Measurements from ENCODE around the gene MYL10.
A peak's percentile ranks its signal among the peaks of the same experiment; 100 is the strongest.

The MYL10 gene

GRCh38 chr7:101595766-101596537, 33.1 kb downstream of the MYL10 start:
- DNase-seq = no peak

DNA sequence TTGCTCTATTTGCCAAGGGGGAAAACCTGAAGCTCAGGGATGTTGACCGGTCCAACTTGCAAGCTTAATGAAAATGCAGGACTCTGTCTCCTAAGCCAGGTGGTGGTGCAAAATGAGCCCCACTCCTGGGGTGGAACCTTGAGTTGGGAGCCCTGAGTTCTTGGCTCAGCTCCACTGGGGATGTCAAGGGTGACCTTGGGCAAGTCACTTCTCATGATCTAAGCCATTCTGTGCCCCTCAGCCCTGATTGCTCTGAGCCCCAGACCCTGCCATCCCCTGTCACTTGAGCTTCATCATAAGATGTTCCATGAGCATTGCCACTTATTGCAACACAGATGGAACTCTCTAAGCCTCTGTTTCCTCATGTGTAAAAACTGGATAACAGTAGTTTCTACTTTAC, 33.9 kb downstream of the MYL10 start:
- DNase-seq = no peak

- DNase-seq = no peak
Measured at GRCh38 chr7:101594790-101595189, 34.3 kb downstream of the MYL10 start.

GRCh38 chr7:101593556-101593955, 35.5 kb downstream of the MYL10 start:
- no peak for DNase-seq

DNA sequence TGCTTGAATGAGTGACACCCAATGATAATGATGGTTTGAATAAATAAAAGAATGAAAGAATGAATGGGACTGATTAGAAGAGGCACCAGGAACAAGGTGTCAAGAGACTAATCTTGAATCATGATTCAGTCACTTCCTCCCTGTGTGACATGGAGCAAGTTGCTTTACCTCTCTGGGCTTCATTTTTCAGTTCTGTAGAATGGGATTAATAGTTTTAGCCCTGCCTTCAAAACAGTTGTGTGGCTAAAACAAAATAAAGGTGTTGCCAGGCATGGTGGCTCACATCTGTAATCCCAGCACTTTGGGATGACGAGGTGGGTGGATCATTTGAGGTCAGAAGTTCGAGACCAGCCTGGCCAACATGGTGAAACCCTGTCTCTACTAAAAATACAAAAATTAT, 37.6 kb downstream of the MYL10 start:
- DNase-seq = no peak

DNA sequence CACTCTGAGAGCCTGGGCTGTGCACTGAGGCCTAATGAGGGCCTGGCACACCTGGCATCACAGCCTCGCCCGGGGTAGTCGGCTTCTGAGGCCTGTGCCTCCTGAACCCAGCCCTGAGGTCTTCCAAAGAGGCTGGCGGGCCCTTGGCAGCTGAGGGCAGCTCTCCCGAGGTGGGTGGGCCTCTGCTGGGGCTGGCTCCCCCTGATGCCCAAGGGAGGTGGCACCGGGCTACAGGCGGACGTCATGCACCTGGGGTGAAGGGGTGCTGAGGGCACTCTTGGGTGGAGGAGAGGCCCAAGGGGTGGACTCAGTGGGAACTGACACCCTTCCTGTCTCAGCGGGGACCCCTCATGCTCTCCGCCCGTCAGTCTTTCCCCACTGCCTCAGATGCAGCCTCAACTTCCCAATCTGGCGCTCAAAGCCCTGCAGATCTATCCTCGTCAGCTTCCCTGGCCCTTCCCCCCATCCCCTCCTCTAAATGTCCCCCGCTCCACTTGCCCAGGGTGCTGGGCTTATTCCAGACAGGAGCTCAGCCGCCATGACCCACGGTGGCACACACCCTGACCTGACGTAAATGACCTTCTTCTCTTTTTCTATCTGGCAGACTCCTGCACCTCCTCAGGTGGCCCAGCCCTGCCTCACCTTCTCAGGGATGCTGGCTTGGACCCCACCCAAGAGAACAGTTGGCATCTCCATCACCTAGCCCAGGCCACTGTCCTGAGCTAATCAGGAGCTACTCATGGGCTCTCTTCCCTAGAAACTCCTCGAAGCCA, 38.2 kb downstream of the MYL10 start:
- DNase-seq = no peak

DNA sequence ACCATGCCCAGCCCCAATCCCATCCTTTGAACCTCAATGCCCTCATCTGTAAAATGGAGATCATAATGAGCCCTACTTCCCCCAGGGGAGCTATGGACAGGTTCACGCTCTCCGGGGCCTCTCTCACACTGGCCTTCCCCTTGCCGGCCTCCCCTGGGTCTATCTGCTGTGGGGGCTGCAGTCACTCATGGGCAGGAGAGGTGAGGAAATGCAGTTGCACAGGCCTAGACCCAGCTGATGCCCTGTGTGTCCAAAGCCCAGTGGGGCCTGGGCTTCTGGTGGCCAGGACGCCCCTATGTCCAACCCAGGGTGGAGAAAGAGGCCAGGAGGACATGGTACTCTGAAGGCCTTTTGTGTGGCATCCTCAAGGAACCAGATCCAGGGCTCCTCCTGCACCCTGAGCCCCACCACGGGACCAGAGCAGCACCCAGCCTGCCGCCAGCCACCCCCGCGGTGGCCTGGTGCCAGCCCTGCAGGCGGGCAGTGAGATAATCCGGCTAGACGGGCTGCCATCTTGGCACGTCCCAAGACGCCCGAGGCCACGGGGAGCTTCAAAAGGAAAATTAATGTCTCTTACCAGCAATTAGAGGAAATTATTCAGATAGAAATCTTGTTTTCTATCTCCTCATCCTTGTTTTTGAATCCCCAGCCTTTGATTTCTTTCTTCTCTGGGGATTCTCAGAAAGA, 39.0 kb downstream of the MYL10 start:
- no peak for DNase-seq

DNA sequence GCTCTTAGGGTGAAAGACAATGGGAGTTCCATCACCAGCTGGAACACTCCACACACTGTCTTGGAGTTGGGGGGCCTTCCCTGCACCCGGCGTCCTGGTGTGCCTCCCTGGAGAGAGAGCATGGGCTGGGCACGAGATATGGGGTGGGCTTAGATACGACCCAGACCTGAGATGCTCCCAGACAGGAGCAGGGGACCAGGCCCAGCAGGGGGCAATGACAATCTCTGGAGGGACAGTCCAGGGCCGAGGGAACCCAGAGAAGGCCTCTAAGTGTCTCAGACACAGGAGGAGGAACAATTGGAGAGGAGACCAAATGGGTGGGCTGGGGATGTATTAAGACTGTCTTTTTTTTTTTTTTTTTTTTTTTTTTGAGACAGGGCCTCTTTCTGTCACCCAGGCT, 40.0 kb downstream of the MYL10 start:
- DNase-seq = no peak

DNA sequence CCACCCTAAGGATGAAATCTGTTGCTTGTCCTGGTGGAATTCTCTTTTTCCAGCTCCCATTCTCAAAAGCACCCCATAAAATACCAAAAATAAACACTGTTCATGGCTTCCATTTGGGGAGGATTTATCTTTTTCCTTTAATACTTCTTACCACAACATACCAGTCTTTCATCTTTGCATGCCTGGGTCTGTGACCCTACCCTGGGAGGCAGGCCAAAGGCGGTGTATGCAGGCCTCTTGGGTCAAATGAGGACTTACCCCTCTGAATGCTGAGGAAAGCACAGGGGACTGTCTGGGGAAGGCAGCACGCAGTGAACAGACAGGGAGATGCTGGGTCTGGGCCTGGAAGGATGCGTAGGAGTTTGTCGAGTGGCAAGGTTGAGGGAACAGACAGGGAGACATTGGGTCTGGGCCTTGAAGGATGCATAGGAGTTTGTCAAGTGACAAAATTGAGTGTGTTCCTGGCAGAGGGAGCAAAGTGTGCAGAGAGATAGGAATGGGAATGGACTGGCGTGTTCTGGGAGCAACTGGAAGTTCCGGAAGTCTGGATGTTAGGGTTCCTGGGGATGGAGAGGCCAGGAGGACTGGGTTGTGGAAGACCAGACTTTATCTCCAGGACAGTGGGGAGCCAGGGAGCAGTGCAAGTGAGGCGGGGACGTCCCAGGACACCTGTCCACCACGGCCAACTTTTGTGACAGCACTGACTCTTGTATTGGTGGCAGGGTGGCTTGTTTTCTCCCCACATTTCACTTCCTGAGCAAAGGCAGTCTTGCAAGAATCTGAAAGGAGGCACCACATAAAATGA, 40.8 kb downstream of the MYL10 start:
- DNase-seq = no peak

GRCh38 chr7:101586906-101587677, 42.0 kb downstream of the MYL10 start:
- no peak for DNase-seq

- DNase-seq = no peak
Measured at GRCh38 chr7:101586078-101586905, 42.8 kb downstream of the MYL10 start.

DNA sequence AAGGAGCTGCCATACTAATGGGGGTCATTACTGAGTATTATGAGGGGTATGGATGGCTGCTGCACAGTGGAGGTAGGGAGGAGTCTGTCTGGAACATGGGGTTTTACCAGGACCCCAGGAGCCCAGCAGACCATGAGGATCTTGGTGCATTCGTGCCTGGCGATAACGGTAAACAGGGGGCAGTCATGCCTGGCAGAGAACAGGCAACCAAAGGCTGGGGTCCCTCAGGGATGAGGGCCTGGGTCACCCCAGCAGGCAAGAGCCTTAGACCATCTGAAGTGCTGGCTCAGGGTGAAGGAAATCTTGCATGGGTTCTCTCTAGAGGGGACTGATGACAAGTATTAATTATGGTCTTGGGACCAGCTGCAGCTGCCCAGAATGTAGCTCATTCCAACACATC, 46.1 kb downstream of the MYL10 start:
- DNase-seq = no peak

- DNase-seq = no peak
Measured at GRCh38 chr7:101581891-101582290, 47.2 kb downstream of the MYL10 start.

GRCh38 chr7:101580596-101580995, 48.5 kb downstream of the MYL10 start:
- DNase-seq = no peak

DNA sequence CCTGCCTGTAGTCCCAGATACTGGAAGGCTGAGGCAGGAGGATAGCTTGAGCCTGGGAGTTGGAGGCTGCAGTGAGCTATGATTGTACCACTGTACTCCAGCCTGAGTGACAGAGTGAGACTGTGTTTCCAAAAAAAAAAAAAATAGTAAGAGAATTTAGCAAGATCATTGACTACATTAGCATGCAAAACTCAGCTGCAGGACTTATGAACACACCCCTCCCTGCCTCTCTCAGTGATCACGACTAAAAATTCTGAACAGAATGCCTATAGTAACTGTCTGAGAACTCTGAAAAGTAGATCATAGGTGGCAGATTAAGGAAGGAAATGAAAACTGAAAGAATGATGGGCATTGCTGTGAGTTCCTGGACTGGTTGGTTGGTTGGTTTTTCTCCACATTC, 50.5 kb downstream of the MYL10 start:
- DNase-seq = no peak

DNA sequence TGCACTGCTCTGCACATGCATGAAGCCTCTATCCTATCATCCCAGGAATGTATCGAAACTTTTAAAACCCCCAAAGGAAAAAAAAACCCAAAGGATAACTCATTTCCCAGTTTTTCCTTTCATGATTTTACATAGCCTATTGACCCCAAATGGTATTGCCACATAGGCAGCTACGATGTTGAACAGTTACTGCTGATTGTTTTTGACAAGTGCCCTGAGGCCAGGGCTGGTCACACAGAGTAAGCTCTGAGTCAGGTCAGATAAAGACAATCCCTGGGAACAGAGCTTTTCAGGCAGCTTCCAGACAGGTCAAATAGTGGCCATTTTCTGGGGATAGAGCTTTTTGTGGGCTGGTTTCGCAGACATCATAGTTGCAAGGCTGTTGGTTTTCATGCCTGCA, 52.1 kb downstream of the MYL10 start:
- no peak for DNase-seq

DNA sequence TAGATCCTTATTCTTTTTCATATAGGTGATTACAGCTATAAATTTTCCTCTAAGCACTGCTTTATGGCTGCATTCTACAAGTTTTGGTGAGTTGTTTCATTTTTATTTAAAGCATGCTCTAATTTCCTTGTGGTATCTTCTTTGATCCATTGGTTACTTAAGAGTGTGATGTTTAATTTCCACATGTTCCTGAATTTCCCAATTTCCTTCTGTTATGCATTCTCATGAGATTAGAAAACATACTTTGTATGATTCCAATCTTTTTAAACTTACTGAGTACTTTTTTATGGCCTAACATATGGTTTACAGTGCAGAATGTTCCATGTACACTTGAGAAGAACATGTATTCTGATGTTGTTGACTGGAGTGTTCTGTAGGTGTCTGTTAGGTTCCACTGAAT, 53.4 kb downstream of the MYL10 start:
- no peak for DNase-seq

GRCh38 chr7:101575168-101575567, 53.9 kb downstream of the MYL10 start:
- peak; percentile 28 for DNase-seq

- DNase-seq = no peak
Measured at GRCh38 chr7:101572156-101572555, 56.9 kb downstream of the MYL10 start.

- peak; percentile 18 for DNase-seq
Measured at GRCh38 chr7:101567230-101567629, 61.9 kb downstream of the MYL10 start.

DNA sequence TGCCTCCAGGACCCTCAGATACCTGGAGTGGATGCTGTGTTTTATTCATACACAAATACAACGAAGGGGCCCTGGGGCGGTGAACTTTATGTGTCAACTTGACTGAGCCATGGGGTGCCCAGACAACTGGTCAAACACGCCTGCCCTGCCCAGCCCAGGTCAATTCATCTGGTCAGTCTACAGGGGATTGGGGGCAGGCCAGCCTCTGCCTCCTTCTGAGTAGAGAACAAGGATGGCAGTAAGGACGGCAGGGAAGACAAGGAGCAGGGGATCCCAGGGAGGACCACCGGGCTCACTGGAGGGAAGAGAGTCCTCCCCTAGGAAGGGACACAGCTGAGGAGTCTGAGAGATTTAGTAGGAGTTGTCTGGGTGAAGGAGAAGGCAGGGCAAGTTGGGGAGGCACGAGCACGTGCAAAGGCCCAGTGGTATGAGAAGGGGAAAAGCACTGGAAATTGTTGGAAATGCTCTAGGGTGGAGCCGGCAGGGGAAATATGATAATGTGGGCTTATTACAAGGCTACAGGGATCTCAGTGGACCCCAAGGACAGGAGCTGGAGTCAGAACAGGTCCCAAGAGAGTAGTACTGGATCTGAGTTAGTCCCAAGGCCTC, 63.4 kb downstream of the MYL10 start:
- DNase-seq = no peak
